GM21717 (cell line): Measurements from ENCODE around the gene CACNA1A.
"Not testable (repeated sequence)": the region's sequence is repeated elsewhere in the genome, so short reads cannot be mapped to it uniquely, and the experiment has no call there.

Experiments
- ATAC-seq: cut with Tn5 transposase; IDR thresholded peaks from one replicate; pipeline ENCODE4 v1.9.1; 2021; ENCODE audit warnings: mild to moderate bottlenecking, moderate library complexity; ENCODE audit not compliant: unreplicated experiment

CACNA1A gene

GRCh38 chr19:13427273-13428051 is 78.8 kb downstream of the CACNA1A start:
- ATAC-seq, result no peak

GRCh38 chr19:13425875-13426274 is 80.4 kb downstream of the CACNA1A start:
- ATAC-seq, result not testable (repeated sequence)

GRCh38 chr19:13425151-13425550 is 81.1 kb downstream of the CACNA1A start:
- ATAC-seq, result no peak

GRCh38 chr19:13420780-13421179 is 85.5 kb downstream of the CACNA1A start:
- no peak for ATAC-seq

- no peak for ATAC-seq
Observed at GRCh38 chr19:13417054-13417453, 89.2 kb downstream of the CACNA1A start.

GRCh38 chr19:13411899-13412298 is 94.4 kb downstream of the CACNA1A start:
- ATAC-seq, result no peak

- no peak for ATAC-seq
Observed at GRCh38 chr19:13410946-13411345, 95.3 kb downstream of the CACNA1A start.

- no peak for ATAC-seq
Observed at GRCh38 chr19:13408889-13409518, 97.3 kb downstream of the CACNA1A start.

- no peak for ATAC-seq
Observed at GRCh38 chr19:13404236-13404635, 102.0 kb downstream of the CACNA1A start.

- no peak for ATAC-seq
Observed at GRCh38 chr19:13401388-13401787, 104.9 kb downstream of the CACNA1A start.

GRCh38 chr19:13400296-13400695 is 106.0 kb downstream of the CACNA1A start:
- no peak for ATAC-seq

- no peak for ATAC-seq
Observed at GRCh38 chr19:13399746-13400145, 106.5 kb downstream of the CACNA1A start.

- no peak for ATAC-seq
Observed at GRCh38 chr19:13398780-13399726, 107.2 kb downstream of the CACNA1A start.

- ATAC-seq, result no peak
Observed at GRCh38 chr19:13398182-13398581, 108.1 kb downstream of the CACNA1A start.

- no peak for ATAC-seq
Observed at GRCh38 chr19:13396250-13397080, 109.8 kb downstream of the CACNA1A start.

- no peak for ATAC-seq
Observed at GRCh38 chr19:13382633-13382938, 123.7 kb downstream of the CACNA1A start.

GRCh38 chr19:13381827-13382632 is 124.2 kb downstream of the CACNA1A start:
- no peak for ATAC-seq

GRCh38 chr19:13376537-13376936 is 129.7 kb downstream of the CACNA1A start:
- ATAC-seq, result no peak

- ATAC-seq, result no peak
Observed at GRCh38 chr19:13373599-13373998, 132.7 kb downstream of the CACNA1A start.

- no peak for ATAC-seq
Observed at GRCh38 chr19:13370948-13371347, 135.3 kb downstream of the CACNA1A start.
